HEK293 (cell line): ENCODE data around the gene STOML3.

Source experiments
- CTCF ChIP-seq: fragments of 450-650 bp; formaldehyde crosslinking; IDR thresholded peaks from 2 replicates; pipeline ENCODE4 v1.5.1; 2016; ENCODE audit warnings: missing biosample characterization, missing genetic modification characterization
- ZBTB21 ChIP-seq: fragments of 450-650 bp; formaldehyde crosslinking; IDR thresholded peaks from 2 replicates; pipeline ENCODE4 v1.5.1; 2017; ENCODE audit warnings: missing biosample characterization, missing genetic modification characterization
- ZNF138 ChIP-seq: fragments of 450-650 bp; formaldehyde crosslinking; IDR thresholded peaks from 2 replicates; pipeline ENCODE4 v1.5.1; 2016; ENCODE audit warnings: missing biosample characterization, missing genetic modification characterization, borderline replicate concordance
- ZNF23 ChIP-seq: fragments of 450-650 bp; formaldehyde crosslinking; IDR thresholded peaks from 2 replicates; pipeline ENCODE4 v1.5.1; 2016; ENCODE audit warnings: missing biosample characterization, missing genetic modification characterization, borderline replicate concordance
- ZNF416 ChIP-seq: fragments of 450-650 bp; formaldehyde crosslinking; IDR thresholded peaks from 2 replicates; pipeline ENCODE4 v1.5.1; 2016; ENCODE audit warnings: missing biosample characterization, missing genetic modification characterization
- ZNF423 ChIP-seq: fragments of 450-650 bp; formaldehyde crosslinking; IDR thresholded peaks from 2 replicates; pipeline ENCODE4 v1.5.1; 2016; ENCODE audit warnings: missing biosample characterization, missing genetic modification characterization
- ZNF704 ChIP-seq: fragments of 450-650 bp; formaldehyde crosslinking; IDR thresholded peaks from 2 replicates; pipeline ENCODE4 v1.5.1; 2016; ENCODE audit warnings: missing biosample characterization, missing genetic modification characterization
- ZNF768 ChIP-seq: fragments of 450-650 bp; formaldehyde crosslinking; IDR thresholded peaks from 2 replicates; pipeline ENCODE4 v1.5.1; 2018; ENCODE audit warnings: missing biosample characterization, mild to moderate bottlenecking, missing genetic modification characterization

GRCh38 chr13:39013462-39013861, 22.8 kb upstream of the STOML3 start:
- no peak for TF ChIP-seq ZNF768 (tag by site-specific recombination)
- TF ChIP-seq ZBTB21 (tag by site-specific recombination), result no peak
- TF ChIP-seq ZNF23 (tag by site-specific recombination), result no peak
- no peak for TF ChIP-seq ZNF704
- TF ChIP-seq ZNF416 (tag by site-specific recombination), result no peak
- TF ChIP-seq CTCF, result no peak
- no peak for TF ChIP-seq ZNF138 (tag by site-specific recombination)
- no peak for TF ChIP-seq ZNF423
